GM19351 (cell line): Measurements from ENCODE around the gene IKBIP.
"Not testable (repeated sequence)": the region's sequence is repeated elsewhere in the genome, so short reads cannot be mapped to it uniquely, and the experiment has no call there.

Experiments
- ATAC-seq: cut with Tn5 transposase; IDR thresholded peaks from one replicate; pipeline ENCODE4 v1.9.1; 2021; ENCODE audit warnings: mild to moderate bottlenecking, moderate library complexity; ENCODE audit not compliant: unreplicated experiment

The IKBIP gene

GRCh38 chr12:98578821-98579220, 65.8 kb downstream of the IKBIP start:
- no peak for ATAC-seq

- no peak for ATAC-seq
Observed at GRCh38 chr12:98578392-98578791, 66.2 kb downstream of the IKBIP start.

DNA sequence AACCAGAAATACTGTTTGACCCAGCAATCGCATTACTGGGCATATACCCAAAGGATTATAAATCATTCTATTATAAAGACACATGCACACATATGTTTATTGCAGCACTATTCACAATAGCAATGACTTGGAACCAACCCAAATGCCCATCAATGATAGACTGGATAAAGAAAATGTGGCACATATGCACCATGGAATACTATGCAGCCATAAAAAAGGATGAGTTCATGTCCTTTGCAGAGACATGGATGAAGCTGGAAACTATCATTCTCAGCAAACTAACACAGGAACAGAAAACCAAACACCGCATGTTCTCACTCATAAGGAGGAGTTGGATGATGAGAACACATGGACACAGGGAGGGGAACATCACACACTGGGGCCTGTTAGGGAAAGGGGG, 67.8 kb downstream of the IKBIP start:
- not testable (repeated sequence) for ATAC-seq

GRCh38 chr12:98575013-98575412, 69.6 kb downstream of the IKBIP start:
- no peak for ATAC-seq
